Neuronal stem cell (in vitro differentiated cells): ENCODE measurements around the gene METAP1.

ENCODE experiments used
- DNase-seq: peaks from one replicate; pipeline ENCODE4 v3.0.0-alpha.2; 2013; ENCODE audit warnings: low spot score
- H2AFZ ChIP-seq: one replicate; pipeline ENCODE4 v1.6.1; 2013; ENCODE audit warnings: mild to moderate bottlenecking, low read length, inconsistent platforms
- H2AK5ac ChIP-seq: 2 replicates; pipeline ENCODE4 v1.6.1; 2013; ENCODE audit warnings: low read depth, mild to moderate bottlenecking, inconsistent platforms, low read length, moderate library complexity, mixed read lengths
- H2BK120ac ChIP-seq: 2 replicates; pipeline ENCODE4 v1.6.1; 2013; ENCODE audit warnings: low read depth, mild to moderate bottlenecking, inconsistent platforms, low read length, moderate library complexity, mixed read lengths
- H2BK12ac ChIP-seq: one replicate; pipeline ENCODE4 v1.6.1; 2013; ENCODE audit warnings: low read length, inconsistent platforms
- H2BK15ac ChIP-seq: 2 replicates; pipeline ENCODE4 v1.6.1; 2013; ENCODE audit warnings: mild to moderate bottlenecking, low read length, inconsistent platforms, mixed read lengths
- H2BK5ac ChIP-seq: one replicate; pipeline ENCODE4 v1.6.1; 2013; ENCODE audit warnings: inconsistent platforms, mild to moderate bottlenecking, low read length, moderate library complexity
- H3K14ac ChIP-seq: one replicate; pipeline ENCODE4 v1.6.1; 2013; ENCODE audit warnings: low read length, inconsistent platforms
- H3K18ac ChIP-seq: 2 replicates; pipeline ENCODE4 v1.6.1; 2013; ENCODE audit warnings: low read length, inconsistent platforms
- H3K23ac ChIP-seq: 2 replicates; pipeline ENCODE4 v1.6.1; 2013; ENCODE audit warnings: low read depth, mild to moderate bottlenecking, mixed read lengths, low read length, inconsistent platforms; ENCODE audit not compliant: poor library complexity
- H3K27ac ChIP-seq: replicated peaks from 3 replicates; pipeline ENCODE4 v1.5.1; 2013; ENCODE audit warnings: low read length, inconsistent platforms
- H3K27me3 ChIP-seq, 3 experiments: 2 replicates each; pipeline ENCODE4 v1.6.1; 2013; ENCODE audit warnings: low read length in 3 of 3, mild to moderate bottlenecking in 2 of 3, inconsistent platforms in 1 of 3, low read depth in 1 of 3, mixed read lengths in 1 of 3, moderate library complexity in 1 of 3; ENCODE audit not compliant: control insufficient read depth in 3 of 3, insufficient read depth in 3 of 3
- H3K36me3 ChIP-seq, 2 donors: replicated peaks in 1 of 2; 2 replicates each; pipeline ENCODE4 v1.6.1; 2013; ENCODE audit warnings: low read length in 2 of 2; ENCODE audit not compliant: control insufficient read depth in 2 of 2, insufficient read depth in 2 of 2
- H3K4ac ChIP-seq: 2 replicates; pipeline ENCODE4 v1.6.1; 2013; ENCODE audit warnings: inconsistent platforms, mild to moderate bottlenecking, low read length, moderate library complexity
- H3K4me1 ChIP-seq, 2 donors: 1 replicate in 1 of 2; 2 replicates in 1 of 2; pipeline ENCODE4 v1.6.1; 2013; ENCODE audit warnings: low read length in 2 of 2, low read depth in 1 of 2; ENCODE audit not compliant: control insufficient read depth in 2 of 2, insufficient read depth in 1 of 2
- H3K4me2 ChIP-seq: one replicate; pipeline ENCODE4 v1.6.1; 2013; ENCODE audit warnings: mild to moderate bottlenecking, low read length, inconsistent platforms; ENCODE audit not compliant: insufficient read depth, poor library complexity, severe bottlenecking
- H3K4me3 ChIP-seq, 2 donors: 2 replicates each; pipeline ENCODE4 v1.5.1; 2013; ENCODE audit warnings: low read length in 2 of 2, mild to moderate bottlenecking in 2 of 2, inconsistent platforms in 1 of 2, moderate library complexity in 1 of 2
- H3K79me1 ChIP-seq: one replicate; pipeline ENCODE4 v1.6.1; 2013; ENCODE audit warnings: low read depth, mild to moderate bottlenecking, inconsistent platforms, low read length, moderate library complexity
- H3K9ac ChIP-seq: one replicate; pipeline ENCODE4 v1.6.1; 2013; ENCODE audit warnings: mild to moderate bottlenecking, low read depth, low read length, inconsistent platforms; ENCODE audit not compliant: poor library complexity
- H3K9me3 ChIP-seq, 2 donors: replicated peaks in 1 of 2; 2 replicates each; pipeline versions ENCODE3 to v1.6.1; 2013; ENCODE audit warnings: low read length in 2 of 2, mild to moderate bottlenecking in 2 of 2, inconsistent platforms in 1 of 2, low read depth in 1 of 2, mixed read lengths in 1 of 2, moderate library complexity in 1 of 2; ENCODE audit not compliant: control insufficient read depth in 2 of 2, insufficient read depth in 1 of 2
- H4K8ac ChIP-seq: one replicate; pipeline ENCODE4 v1.6.1; 2013; ENCODE audit warnings: low read depth, mild to moderate bottlenecking, inconsistent platforms, low read length, moderate library complexity
- H4K91ac ChIP-seq: one replicate; pipeline ENCODE4 v1.6.1; 2013; ENCODE audit warnings: low read length, low read depth, mild to moderate bottlenecking, inconsistent platforms; ENCODE audit not compliant: poor library complexity
- WGBS, 2 donors: extraction: QIAGEN DNeasy Blood & Tissue Kit; methylation state at CpG; one replicate each; pipeline ENCODE4 v1.1.7; 2013; ENCODE audit warnings: missing lambda C conversion rate in 2 of 2, mixed read lengths in 1 of 2; ENCODE audit not compliant: insufficient read length in 2 of 2, insufficient replicate concordance in 1 of 2; ENCODE audit errors: extremely low coverage in 2 of 2; 5-methylcytosine and 5-hydroxymethylcytosine counted together

Gene METAP1

DNA sequence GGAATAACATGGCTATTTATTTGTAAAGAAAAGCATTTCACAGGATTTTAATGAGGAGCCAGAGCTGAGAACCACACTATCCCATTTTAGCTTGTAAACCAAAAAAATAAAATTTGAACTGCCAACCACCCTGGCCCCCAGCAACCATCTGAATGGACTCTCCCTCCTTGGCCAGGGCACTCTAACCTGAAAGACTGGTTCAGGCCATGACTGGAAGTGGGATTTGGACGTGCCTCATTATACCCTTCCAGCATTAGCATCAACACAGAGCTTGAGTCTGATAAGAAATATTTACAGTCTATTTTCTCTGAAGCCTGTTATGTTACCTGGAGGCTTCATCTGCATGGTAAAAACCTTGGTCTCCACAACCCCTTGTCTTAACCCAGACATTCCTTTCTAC, 30.0 kb downstream of the METAP1 start:
- H3K4me1 ChIP-seq: no peaks in the 10 kb centered on the region
- H2BK120ac ChIP-seq: no peak overlapping the region
- no peak overlapping the region for H2BK12ac ChIP-seq
- H2AFZ ChIP-seq: no peak overlapping the region
- peaks cover 14 to 30% of the 10 kb centered on the region in 2 donors for H3K9me3 ChIP-seq
- H3K23ac ChIP-seq: no peak overlapping the region
- H3K18ac ChIP-seq: no peak overlapping the region
- H3K4ac ChIP-seq: no peak overlapping the region
- no peak overlapping the region for H4K91ac ChIP-seq
- no peak overlapping the region for H3K4me2 ChIP-seq
- no peaks in the 10 kb centered on the region for H3K27me3 ChIP-seq
- peaks cover 7 to 33% of the 10 kb centered on the region in 2 donors for H3K36me3 ChIP-seq
- H3K4me3 ChIP-seq: no peak overlapping the region
- H3K9ac ChIP-seq: no peak overlapping the region
- H4K8ac ChIP-seq: no peak overlapping the region
- H3K79me1 ChIP-seq: peaks cover 11% of the 10 kb centered on the region
- no peak overlapping the region for H2AK5ac ChIP-seq
- DNase-seq: no peak
- H3K27ac ChIP-seq: no peak overlapping the region
- no peak overlapping the region for H2BK5ac ChIP-seq
- no CpG with 5 or more reads among the region's 1 CpG for WGBS, 2 donors
- H3K14ac ChIP-seq: no peak overlapping the region
- no peak overlapping the region for H2BK15ac ChIP-seq

DNA sequence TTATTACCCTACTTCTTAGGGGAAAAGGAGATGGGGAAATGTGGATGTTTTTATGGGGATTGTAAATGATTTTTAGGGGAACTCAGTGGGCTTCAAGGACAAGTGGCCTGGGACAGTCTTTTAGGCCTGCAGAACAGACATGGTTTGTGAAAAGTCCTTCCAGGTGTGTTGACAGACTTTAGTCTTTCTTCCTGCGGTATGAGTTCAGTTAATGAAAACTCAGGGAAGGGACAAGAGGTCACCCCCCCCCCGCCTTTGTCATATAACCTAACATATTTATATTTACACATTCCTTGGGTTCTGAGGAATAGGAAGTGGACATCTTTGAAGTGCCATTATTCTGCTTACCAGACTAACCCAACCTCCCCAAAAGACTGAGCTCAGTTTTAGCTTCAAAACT, 31.8 kb downstream of the METAP1 start:
- no peak overlapping the region for H3K27ac ChIP-seq
- WGBS, 2 donors: no CpG with 5 or more reads among the region's 2 CpGs

DNA sequence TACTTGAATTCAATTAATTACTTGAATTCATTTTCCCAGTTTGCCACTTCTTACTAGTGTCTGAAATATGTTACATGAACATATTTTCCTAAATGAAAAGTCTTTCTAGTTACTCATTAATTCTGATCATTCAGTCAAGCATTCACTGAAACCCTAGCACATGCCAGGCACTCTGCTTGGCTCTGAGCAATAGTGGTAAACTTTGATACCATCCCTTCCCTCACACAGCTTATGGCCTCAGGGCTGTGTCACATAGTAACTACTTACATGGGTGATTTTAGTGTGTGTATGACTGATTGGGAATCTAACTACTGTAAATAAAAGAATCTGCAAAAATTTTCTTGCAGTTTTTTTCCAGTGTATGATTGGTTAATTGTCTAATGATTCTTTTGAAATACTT, 32.7 kb downstream of the METAP1 start:
- Histone ChIP-seq H2BK120ac (no peak overlapping the region), H3K9me3 (peaks cover 0 to 4% of the 10 kb centered on the region in 2 donors), H3K27me3 (no peaks in the 10 kb centered on the region), H3K27ac (no peak overlapping the region), H3K23ac (no peak overlapping the region), H2BK15ac (no peak overlapping the region), H3K4ac (no peak overlapping the region), H3K36me3 (peaks cover 0 to 36% of the 10 kb centered on the region in 2 donors), H2BK5ac (no peak overlapping the region), H2BK12ac (no peak overlapping the region), H2AFZ (no peak overlapping the region), H2AK5ac (no peak overlapping the region), H3K4me3 (no peak overlapping the region), H3K9ac (no peak overlapping the region), H4K8ac (no peak overlapping the region), H3K18ac (no peak overlapping the region), H3K4me1 (no peaks in the 10 kb centered on the region), H4K91ac (no peak overlapping the region), H3K14ac (no peak overlapping the region), H3K79me1 (peaks cover 2% of the 10 kb centered on the region), H3K4me2 (no peak overlapping the region)
- DNase-seq: no peak

More for the DNA sequence above, 31.8 kb downstream of the METAP1 start:
- no peak overlapping the region for H3K9ac ChIP-seq
- H3K9me3 ChIP-seq: peaks cover 6 to 13% of the 10 kb centered on the region in 2 donors
- no peak overlapping the region for H3K23ac ChIP-seq
- H2AFZ ChIP-seq: no peak overlapping the region
- no peak overlapping the region for H4K91ac ChIP-seq
- H3K18ac ChIP-seq: no peak overlapping the region
- no peak for DNase-seq
- no peak overlapping the region for H3K14ac ChIP-seq
- no peak overlapping the region for H3K4me2 ChIP-seq
- peaks cover 8% of the 10 kb centered on the region for H3K79me1 ChIP-seq
- no peak overlapping the region for H3K4ac ChIP-seq
- no peak overlapping the region for H3K4me3 ChIP-seq
- no peak overlapping the region for H2BK5ac ChIP-seq
- no peak overlapping the region for H2BK15ac ChIP-seq
- H3K4me1 ChIP-seq: no peaks in the 10 kb centered on the region
- peaks cover 5 to 39% of the 10 kb centered on the region in 2 donors for H3K36me3 ChIP-seq
- no peak overlapping the region for H2BK12ac ChIP-seq
- no peaks in the 10 kb centered on the region for H3K27me3 ChIP-seq
- no peak overlapping the region for H2AK5ac ChIP-seq
- H4K8ac ChIP-seq: no peak overlapping the region
- no peak overlapping the region for H2BK120ac ChIP-seq

DNA sequence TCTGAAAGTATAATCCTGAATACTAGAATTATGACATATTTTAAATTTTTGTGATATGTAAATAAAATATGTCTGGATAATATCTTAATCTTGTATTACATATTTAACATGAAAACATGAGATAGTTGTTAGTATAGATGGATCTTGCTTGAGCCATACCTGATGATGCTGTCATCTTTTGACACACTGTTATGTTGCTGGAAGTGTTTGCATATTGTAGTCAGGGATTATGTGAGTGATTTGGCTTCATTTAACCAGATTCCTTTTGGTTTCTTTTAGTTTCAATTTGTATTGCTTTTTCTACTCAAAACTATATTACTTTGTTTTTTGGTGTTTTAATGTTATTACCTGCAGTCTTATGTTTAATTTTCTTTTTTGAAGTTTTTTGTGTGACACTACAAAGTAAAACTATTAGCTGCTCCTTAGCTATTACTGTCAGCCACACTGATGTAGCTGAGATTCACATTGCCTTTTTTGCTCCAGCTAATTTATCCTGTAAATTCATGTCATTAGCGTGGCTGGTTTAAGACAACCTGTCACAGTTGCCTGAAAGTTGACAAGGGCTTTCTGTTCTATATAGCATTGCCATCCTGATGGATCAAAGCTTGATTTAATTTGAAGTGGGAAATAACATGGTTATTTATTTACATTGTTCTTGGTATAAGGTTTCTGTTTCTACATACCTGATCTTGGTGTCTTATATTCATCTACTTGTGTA, 33.7 kb downstream of the METAP1 start:
- WGBS, 2 donors: no CpG with 5 or more reads among the region's 1 CpG
- Histone ChIP-seq H3K4me3 (no peak overlapping the region), H3K9ac (no peak overlapping the region), H3K4ac (no peak overlapping the region), H2AK5ac (no peak overlapping the region), H2BK12ac (no peak overlapping the region), H4K91ac (no peak overlapping the region), H3K27me3 (no peaks in the 10 kb centered on the region), H3K23ac (no peak overlapping the region), H3K79me1 (peaks cover 2% of the 10 kb centered on the region), H2BK5ac (no peak overlapping the region), H3K14ac (no peak overlapping the region), H3K27ac (no peak overlapping the region), H3K36me3 (peaks cover 0 to 42% of the 10 kb centered on the region in 2 donors), H2BK15ac (no peak overlapping the region), H3K4me1 (no peaks in the 10 kb centered on the region), H3K4me2 (no peak overlapping the region), H3K18ac (no peak overlapping the region), H2BK120ac (no peak overlapping the region), H2AFZ (no peak overlapping the region), H4K8ac (no peak overlapping the region), H3K9me3 (no peaks in the 10 kb centered on the region)
- no peak for DNase-seq
